GM18861 (cell line): ENCODE results near the gene RAPGEF2.
"Not testable (repeated sequence)": the region's sequence is repeated elsewhere in the genome, so short reads cannot be mapped to it uniquely, and the experiment has no call there.

Source experiments
- ATAC-seq: cut with Tn5 transposase; IDR thresholded peaks from one replicate; pipeline ENCODE4 v1.9.1; 2021; ENCODE audit not compliant: unreplicated experiment

RAPGEF2 gene, protein sequence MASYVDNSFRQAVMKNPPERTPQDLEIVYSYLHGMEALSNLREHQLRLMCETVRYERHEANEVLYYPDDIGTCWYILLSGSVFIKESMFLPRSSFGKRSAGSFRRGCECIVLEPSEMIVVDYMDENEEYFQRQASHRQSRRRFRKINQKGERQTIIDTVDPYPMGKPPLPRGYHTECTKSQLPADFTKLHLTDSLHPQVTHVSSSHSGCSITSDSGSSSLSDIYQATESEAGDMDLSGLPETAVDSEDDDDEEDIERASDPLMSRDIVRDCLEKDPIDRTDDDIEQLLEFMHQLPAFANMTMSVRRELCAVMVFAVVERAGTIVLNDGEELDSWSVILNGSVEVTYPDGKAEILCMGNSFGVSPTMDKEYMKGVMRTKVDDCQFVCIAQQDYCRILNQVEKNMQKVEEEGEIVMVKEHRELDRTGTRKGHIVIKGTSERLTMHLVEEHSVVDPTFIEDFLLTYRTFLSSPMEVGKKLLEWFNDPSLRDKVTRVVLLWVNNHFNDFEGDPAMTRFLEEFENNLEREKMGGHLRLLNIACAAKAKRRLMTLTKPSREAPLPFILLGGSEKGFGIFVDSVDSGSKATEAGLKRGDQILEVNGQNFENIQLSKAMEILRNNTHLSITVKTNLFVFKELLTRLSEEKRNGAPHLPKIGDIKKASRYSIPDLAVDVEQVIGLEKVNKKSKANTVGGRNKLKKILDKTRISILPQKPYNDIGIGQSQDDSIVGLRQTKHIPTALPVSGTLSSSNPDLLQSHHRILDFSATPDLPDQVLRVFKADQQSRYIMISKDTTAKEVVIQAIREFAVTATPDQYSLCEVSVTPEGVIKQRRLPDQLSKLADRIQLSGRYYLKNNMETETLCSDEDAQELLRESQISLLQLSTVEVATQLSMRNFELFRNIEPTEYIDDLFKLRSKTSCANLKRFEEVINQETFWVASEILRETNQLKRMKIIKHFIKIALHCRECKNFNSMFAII (N-terminal part only)

DNA sequence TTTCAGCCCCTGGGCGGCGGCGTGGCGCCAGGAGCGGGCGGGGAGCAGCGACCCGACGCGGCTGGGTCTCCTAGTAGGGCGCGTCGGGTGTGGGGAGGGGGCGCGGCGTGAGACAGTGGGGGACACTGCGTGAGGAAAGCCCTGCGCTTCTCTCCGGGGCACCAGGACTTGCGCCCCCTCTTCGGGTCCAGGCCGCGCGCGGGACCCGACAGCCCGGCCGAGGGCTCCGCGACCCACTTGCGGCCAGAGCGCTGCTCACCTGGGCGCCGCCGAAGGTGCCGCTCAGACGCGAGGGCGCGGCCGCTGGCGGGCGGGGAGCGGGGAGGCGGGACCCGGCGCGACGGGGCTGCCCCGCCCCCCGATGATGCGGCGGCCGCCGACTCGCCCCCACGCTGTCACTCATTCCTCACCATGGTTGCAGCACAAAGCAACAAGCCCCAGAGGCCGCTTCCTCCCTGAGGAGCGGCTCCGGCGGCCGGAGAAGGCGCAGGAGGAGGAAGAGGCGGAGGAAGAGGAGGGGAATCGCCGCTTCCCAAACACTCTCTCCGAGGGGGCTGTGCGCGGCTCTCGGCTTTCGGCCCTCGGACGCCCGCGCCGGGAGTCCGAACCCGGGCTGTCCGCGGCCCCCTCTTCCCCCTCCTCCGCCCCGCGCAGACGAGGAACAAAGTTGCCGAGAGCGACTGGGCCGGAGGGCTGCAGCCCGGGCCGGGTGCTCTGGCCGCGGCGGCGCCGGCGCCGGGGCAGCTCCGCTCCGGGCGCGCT lies at the start of gene RAPGEF2:
Gene RAPGEF2, plus strand, starts transcription at position 458 of the 762 bp plus-strand sequence. CDS start 1,084 bp downstream, outside the sequence.
- peak; percentile 68 for ATAC-seq

- no peak for ATAC-seq
These were observed 47.0 kb upstream of the RAPGEF2 start for GRCh38 chr4:159055833-159056232.

- ATAC-seq: no peak
These were observed 42.7 kb upstream of the RAPGEF2 start for GRCh38 chr4:159060161-159060560.

GRCh38 chr4:159062381-159062780 lies 40.5 kb upstream of the RAPGEF2 start:
- no peak for ATAC-seq

- no peak for ATAC-seq
These were observed 37.2 kb upstream of the RAPGEF2 start for GRCh38 chr4:159065513-159066240.

DNA sequence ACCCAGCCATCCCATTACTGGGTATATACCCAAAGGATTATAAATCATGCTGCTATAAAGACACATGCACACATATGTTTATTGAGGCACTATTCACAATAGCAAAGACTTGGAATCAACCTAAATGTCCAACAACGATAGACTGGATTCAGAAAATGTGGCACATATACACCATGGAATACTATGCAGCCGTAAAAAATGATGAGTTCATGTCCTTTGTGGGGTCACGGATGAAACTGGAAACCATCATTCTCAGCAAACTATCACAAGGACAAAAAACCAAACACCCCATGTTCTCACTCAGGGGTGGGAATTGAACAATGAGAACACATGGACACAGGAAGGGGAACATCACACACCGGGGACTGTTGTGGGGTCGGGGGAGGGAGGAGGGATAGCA lies 34.7 kb upstream of the RAPGEF2 start:
- not testable (repeated sequence) for ATAC-seq

- no peak for ATAC-seq
These were observed 33.0 kb upstream of the RAPGEF2 start for GRCh38 chr4:159069922-159070321.

DNA sequence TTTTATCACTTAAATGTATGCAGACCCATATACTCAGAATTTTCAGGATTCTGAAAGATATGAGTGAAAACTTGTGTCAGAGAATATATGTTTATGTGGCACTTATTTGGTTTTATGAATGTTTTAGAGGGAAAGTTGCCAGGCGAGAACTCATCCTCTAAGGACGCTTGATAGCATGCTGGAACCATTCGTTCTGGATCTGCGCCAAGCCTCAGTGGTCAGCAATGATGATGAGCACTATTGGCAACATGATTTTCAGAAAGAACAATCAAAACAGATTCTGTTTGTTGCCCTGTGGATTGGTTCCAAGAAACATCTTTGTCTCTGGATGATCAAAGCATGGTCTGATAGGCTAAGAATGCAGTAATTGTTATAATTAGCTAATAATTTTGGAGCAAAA lies 32.1 kb upstream of the RAPGEF2 start:
- no peak for ATAC-seq

DNA sequence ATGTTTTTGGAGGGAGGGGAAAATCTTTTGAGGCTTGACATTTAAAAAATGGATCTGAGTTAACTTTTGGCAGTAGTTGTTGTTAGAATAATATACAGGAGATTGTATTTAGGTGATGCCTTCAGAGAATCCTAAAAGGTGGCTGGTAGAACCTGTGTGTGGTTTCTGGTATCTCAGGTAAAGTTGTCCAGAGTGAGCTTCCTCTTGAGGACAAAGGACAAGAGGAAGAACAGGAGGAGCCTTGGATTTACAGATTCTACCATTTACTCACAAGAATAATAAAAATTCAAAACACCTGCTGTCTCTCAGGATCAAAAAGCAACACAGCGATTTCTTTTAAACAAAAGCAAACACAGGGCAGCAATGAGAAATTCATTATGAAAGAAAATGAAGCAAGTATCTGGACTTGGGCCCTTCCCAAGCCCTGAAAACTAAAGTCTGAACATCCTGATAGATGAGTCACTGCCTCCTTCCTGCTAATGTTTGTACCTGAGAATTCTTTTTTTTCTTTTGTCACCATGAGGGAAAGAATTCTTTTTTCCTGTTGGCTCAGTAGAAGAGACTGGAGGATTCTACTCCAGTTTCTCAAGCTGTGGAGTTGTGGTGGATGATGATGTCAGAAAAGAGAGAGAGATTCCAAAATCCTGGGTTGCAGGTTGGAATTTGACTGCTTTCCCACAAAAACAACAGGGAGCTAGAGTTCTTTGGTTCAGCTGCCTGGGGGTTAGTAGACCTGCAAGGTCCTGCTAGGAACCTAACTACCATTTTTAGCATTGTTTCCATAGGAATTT lies 31.5 kb upstream of the RAPGEF2 start:
- no peak for ATAC-seq

DNA sequence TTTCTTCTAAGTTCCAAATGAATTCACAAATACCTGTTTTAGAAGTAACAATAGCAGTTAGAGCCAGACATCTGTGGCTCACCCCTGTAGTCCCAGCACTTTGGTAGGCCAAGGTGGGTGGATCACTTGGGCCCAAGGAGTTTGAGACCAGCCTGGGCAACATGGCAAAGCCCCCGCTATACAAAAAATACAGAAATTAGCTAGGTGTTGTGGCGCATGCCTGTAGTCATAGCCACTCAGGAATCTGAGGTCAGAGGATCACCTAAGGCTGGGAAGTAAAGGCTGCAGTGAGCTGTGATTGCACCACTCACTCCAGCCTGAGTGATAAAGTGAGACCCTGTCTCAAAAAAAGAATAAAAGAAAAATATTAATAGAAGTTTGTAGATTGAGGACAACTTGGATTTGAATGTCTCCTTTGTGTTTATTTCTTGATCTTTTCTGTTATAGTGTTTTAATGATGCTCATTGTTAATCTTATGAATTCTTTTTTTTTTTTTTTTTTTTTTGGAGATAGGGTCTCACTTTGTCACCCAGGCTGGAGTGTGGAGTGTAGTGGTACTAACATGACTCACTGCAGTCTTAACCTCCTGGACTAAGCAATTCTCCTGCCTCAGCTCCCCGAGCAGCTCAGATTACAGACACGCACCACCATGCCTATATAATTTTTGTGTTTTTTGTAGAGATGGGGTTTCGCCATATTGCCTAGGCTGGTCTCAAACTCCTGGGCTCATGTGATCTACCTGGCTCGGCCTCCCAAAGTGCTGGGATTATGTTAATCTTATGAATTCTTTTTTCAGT lies 30.7 kb upstream of the RAPGEF2 start:
- no peak for ATAC-seq

DNA sequence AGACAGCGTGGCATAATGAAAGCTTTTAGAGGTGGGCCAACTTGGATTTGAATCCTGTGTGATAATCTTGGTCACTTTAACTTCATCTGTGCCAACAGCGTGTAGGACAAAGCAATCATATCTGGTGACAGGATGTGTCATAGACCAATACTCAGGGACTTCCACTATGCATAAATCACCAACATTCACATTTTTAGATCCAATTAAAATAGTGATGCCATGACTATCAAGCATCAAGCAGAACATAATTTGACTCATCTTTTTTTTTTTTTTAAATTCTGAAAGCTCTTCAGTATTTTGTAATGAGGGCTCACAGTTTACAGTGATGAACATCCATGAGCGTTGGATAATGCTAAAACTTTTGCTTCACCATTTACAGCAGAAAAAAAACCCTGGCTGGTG lies 27.3 kb upstream of the RAPGEF2 start:
- no peak for ATAC-seq

DNA sequence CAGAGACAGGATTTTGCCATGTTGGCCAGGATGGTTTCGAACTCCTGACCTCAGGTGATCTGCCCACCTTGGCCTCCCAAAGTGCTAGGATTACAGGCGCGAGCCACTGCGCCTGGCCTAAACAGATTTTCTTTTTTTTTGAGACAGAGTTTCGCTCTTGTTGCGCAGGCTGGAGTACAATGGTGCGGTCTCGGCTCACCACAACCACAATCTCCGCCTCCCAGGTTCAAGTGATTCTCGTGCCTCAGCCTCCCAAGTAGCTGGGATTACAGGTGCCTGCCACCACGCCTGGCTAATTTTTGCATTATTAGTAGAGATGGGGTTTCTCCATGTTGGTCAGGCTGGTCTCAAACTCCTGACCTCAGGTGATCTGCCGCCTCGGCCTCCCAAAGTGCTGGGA lies 25.9 kb upstream of the RAPGEF2 start:
- ATAC-seq: not testable (repeated sequence)

DNA sequence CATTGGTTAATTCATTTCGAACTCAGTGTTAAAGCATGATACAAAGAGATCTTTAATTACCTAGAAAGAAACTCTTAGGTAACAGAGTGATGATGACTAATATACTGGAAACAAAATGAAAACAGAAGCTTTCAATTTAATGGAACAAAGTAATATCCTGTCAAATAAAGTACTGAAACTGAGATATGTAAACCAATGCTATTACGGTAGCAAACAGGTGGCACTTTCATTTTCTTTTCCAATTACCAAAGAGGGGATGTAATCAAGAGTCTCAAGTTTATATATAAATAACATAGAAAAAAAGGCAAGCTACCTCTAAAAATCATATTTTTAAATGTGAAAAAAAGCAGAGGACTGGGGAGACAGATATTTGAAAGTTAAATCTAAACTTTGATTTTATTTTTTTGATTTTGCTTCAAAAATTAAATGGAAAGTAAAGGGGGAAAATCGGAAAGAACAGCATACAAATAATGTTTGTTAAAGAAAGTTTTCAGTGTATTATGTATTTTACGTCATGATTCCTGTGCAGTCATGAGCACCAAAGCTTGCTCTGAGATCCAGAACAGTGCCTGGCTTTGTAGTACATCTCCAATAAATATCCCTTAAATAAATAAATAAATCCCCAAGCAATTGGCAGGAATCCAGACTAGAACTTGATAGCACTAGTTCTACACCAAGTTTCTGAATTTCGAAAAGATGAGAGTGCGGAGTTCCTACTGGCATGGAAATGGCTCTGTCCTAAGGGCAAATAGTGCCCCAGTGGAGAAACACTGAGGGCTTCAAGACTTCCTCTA lies 25.0 kb upstream of the RAPGEF2 start:
- peak; percentile 99 for ATAC-seq

DNA sequence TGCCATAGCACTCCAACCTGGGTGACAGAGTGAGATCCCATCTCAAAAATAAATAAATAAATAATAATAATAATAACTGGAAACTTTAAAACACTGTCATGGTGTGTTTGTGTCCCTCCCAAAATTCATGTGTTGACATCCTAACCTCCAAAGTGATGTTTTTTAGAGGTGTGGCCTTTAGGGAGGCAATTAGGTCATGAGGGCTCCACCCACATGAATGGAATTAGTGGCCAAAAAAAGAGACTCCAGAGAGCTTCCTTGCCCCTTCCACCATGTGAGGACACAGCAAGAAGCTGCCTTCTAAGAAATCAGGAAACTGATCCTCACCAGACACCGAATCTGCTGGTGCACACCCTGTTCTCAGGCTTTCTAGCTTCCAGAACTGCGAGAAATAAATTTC lies 23.8 kb upstream of the RAPGEF2 start:
- ATAC-seq: no peak

GRCh38 chr4:159086606-159087005 lies 16.3 kb upstream of the RAPGEF2 start:
- ATAC-seq: no peak

DNA sequence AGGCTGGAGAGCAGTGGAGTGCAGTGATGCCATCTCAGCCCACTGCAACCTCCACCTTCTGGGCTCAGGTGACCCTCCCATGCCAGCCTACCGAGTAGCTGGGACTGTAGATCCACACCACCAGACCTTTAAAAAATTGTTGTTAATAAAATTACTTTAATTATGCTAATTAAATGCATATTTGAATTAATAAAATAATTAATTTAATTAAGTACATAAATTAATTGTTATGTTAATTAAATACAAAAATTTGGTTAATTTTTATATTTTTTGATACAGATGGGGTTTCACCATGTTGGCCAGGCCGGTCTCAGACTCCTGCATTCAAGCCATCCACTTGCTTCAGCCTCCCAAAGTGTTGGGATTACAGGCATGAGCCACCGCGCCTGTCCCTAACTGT lies 12.6 kb upstream of the RAPGEF2 start:
- ATAC-seq: no peak

- not testable (repeated sequence) for ATAC-seq
These were observed 8.7 kb upstream of the RAPGEF2 start for GRCh38 chr4:159094156-159094555.

DNA sequence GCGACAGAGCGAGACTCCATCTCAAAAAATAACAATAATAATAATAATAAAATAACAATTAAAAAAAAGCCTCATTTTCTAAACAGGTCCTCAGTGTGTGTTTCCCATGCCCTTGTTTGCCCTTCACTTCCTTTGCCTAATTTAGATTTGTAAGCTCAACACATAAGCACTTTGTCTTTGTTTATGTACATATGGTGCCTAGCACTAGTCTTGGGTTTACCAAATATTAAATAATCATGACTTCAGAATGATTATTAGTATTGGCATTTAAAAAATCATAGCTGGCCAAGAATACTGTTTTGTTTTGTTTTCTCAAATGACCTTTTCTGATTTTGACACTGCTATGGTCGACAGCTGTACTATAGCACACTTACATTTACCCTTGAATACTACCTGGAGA lies 6.4 kb upstream of the RAPGEF2 start:
- ATAC-seq: no peak
